ENCODE data around the gene VGLL4. TPM values are rescaled to one million over a fixed set of nuclear protein-coding genes. Genes with fewer than 3 reads are reported as not detected.

The VGLL4 gene
- total RNA-seq, 1 experiment from 2014 or later: 42.1 TPM

GRCh38 chr3:11672363-11672762, 28.6 kb upstream of the VGLL4 start:
- H3K23ac ChIP-seq (ENCODE audit: insufficient read length, low read depth, low read length): no peak overlapping the region
- H3K23me2 ChIP-seq (ENCODE audit: insufficient read length, low read depth, low read length, poor library complexity, severe bottlenecking): no peaks in the 10 kb centered on the region
- peaks cover 5% of the 10 kb centered on the region for H3K4me1 ChIP-seq (ENCODE audit: insufficient read depth, low read length)
- Mint-ChIP-seq H3K4me1 (peaks cover 11 to 17% of the 10 kb centered on the region in 2 experiments), H3K4me3 (no peak overlapping the region), H3K36me3 (ENCODE audit: insufficient read depth in 1 of 3, low read depth in 3 of 3) (no peaks in the 10 kb centered on the region), H3K27ac (no peak overlapping the region), H3K27me3 (ENCODE audit: low read depth) (no peaks in the 10 kb centered on the region), H3K9me3 (no peaks in the 10 kb centered on the region)
- H3K18ac ChIP-seq (ENCODE audit: insufficient read length, low read depth, low read length): no peak overlapping the region
- no peaks in the 10 kb centered on the region for H4K20me1 ChIP-seq (ENCODE audit: control insufficient read depth, insufficient read depth, insufficient read length)
- no peak overlapping the region for H3K14ac ChIP-seq (ENCODE audit: insufficient read depth, low read length)
- TF ChIP-seq CTCF (conservative IDR thresholded peaks at IDR 0.05): no peak
- H3K4ac ChIP-seq (ENCODE audit: low read depth, low read length): no peak overlapping the region
- DNase-seq: no peak
- H4K91ac ChIP-seq (ENCODE audit: insufficient read length, low read depth, low read length): no peak overlapping the region
- H2AFZ ChIP-seq (ENCODE audit: low read length): no peak overlapping the region
- no peak overlapping the region for H3K4me2 ChIP-seq (ENCODE audit: insufficient read depth, insufficient read length, low read length)
- H3T11ph ChIP-seq (ENCODE audit: low read length): no peak overlapping the region
- no peak overlapping the region for H3K27ac ChIP-seq (ENCODE audit: insufficient read length, low read depth, low read length)
- H2AK5ac ChIP-seq (ENCODE audit: insufficient read length, low read length): no peak overlapping the region
- H3K9me3 ChIP-seq (ENCODE audit: control insufficient read depth, low read depth, low read length): no peaks in the 10 kb centered on the region
- no peak overlapping the region for H2BK12ac ChIP-seq (ENCODE audit: insufficient read length, low read depth, low read length)
- no peaks in the 10 kb centered on the region for H3K27me3 ChIP-seq (ENCODE audit: insufficient read depth, low read length)
- no CpG with 5 or more reads among the region's 3 CpGs for WGBS (ENCODE audit: extremely low coverage, insufficient read length, low lambda C conversion rate)
- no peak overlapping the region for H4K8ac ChIP-seq (replicated peaks; ENCODE audit: insufficient read length, low read depth, low read length)
- H3K79me1 ChIP-seq (ENCODE audit: insufficient read depth, low read depth, low read length, poor library complexity, severe bottlenecking): no peaks in the 10 kb centered on the region
- H3K56ac ChIP-seq (ENCODE audit: insufficient read length, low read depth, low read length): no peak overlapping the region
- no peak overlapping the region for H2BK5ac ChIP-seq (ENCODE audit: insufficient read length, low read length)
- no peak overlapping the region for H4K5ac ChIP-seq (ENCODE audit: insufficient read length, low read depth, low read length)
- H2BK20ac ChIP-seq (ENCODE audit: low read depth, low read length, poor library complexity, severe bottlenecking): no peak overlapping the region
- no peak overlapping the region for H2BK120ac ChIP-seq (ENCODE audit: low read depth, low read length, poor library complexity, severe bottlenecking)
- no peak overlapping the region for H3K9ac ChIP-seq (ENCODE audit: extremely low read depth, insufficient read length, low read length)
- H2BK15ac ChIP-seq (ENCODE audit: low read depth, low read length): no peak overlapping the region
- no peaks in the 10 kb centered on the region for H3K79me2 ChIP-seq (ENCODE audit: insufficient read depth, low read length)

All from H9 (cell line).